Upper lobe of right lung (tissue), 1 donor: ENCODE data around the gene C1QTNF3. TPM values are rescaled to one million over a fixed set of nuclear protein-coding genes. Genes with fewer than 3 reads are reported as not detected.

Experiments used
- ATAC-seq: fragments of 200-7000 bp; cut with Tn5 transposase; one replicate; pipeline ENCODE4 v1.9.1; 2020; ENCODE audit warnings: mild to moderate bottlenecking, moderate library complexity
- DNase-seq: peaks from one replicate; pipeline ENCODE4 v3.0.0-alpha.2; 2020
- H3K27ac ChIP-seq: fragments of 200-600 bp; one replicate; pipeline ENCODE4 v1.8.0; 2022
- H3K27me3 ChIP-seq: fragments of 200-600 bp; one replicate; pipeline ENCODE4 v1.8.0; 2022; ENCODE audit warnings: mild to moderate bottlenecking
- H3K36me3 ChIP-seq: fragments of 200-600 bp; one replicate; pipeline ENCODE4 v1.8.0; 2022
- H3K4me1 ChIP-seq: fragments of 200-600 bp; one replicate; pipeline ENCODE4 v1.8.0; 2022
- H3K4me3 ChIP-seq: fragments of 200-600 bp; one replicate; pipeline ENCODE4 v1.8.0; 2022; ENCODE audit warnings: mild to moderate bottlenecking
- H3K9me3 ChIP-seq: fragments of 200-600 bp; one replicate; pipeline ENCODE4 v1.8.0; 2022
- intact Hi-C: fragments of 100-400 bp; cut with DNase I; formaldehyde crosslinking; loops from one replicate; pipeline ENCODE4 v1.11.0; 2022
- total RNA-seq: library from RNA; stranded (reverse); fragmentation: NEBNext Ultra II Directional; extraction: Animal tissue kit (Norgen Biotek cat#: 25700); gene quantifications from one replicate; pipeline ENCODE4 v1.2.1, GENCODE V29; 2021
- TF ChIP-seq, protein P1 (sequence below): fragments of 200-600 bp; IDR thresholded peaks from one replicate; pipeline ENCODE4 v1.8.0; 2022; ENCODE audit warnings: antibody characterized with exemption
- donor health status: DM: no; HTN: yes; CAD: no; lungs with severe emphysema.

Gene C1QTNF3
- total RNA-seq, 1 donor from 2014 or later: 4.5 TPM

DNA sequence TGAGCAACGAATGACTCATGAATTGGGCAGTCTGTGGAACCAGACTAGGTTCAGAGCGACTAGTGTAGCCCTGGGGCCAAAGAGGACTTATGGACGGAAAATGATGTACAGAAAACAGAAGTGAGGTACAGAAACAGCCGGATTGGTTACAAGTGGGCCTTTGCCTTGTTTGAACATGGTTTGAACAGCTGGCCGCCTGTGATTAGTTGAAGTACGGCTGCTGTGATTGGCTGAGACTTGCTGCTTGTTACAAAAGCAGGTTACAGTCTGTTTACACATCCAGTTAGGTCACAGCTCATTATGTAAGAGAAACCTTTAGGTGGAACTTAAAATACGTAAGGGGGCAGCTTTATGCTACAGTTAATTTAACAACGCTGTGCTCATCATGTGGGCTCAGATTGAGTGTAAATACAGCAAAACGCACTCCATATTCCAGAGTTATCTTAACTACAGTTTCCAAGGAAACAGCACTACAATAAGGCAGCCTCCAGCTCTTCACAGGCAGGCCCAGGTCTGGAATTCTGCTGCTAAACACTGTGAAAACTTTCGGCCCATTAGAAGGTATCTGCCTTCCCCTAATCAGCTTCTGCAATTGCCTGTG lies 41.7 kb downstream of the C1QTNF3 start:
- intact Hi-C loops: no loop called here
- Histone ChIP-seq H3K4me3 (no peak overlapping the region), H3K27ac (peak overlapping the region; percentile 60), H3K9me3 (no peaks in the 10 kb centered on the region), H3K27me3 (no peaks in the 10 kb centered on the region), H3K4me1 (peaks cover 9% of the 10 kb centered on the region), H3K36me3 (peaks cover 26% of the 10 kb centered on the region)
- ATAC-seq (peak; percentile 90), DNase-seq (peak; percentile 66)
- TF ChIP-seq, protein P1, sequence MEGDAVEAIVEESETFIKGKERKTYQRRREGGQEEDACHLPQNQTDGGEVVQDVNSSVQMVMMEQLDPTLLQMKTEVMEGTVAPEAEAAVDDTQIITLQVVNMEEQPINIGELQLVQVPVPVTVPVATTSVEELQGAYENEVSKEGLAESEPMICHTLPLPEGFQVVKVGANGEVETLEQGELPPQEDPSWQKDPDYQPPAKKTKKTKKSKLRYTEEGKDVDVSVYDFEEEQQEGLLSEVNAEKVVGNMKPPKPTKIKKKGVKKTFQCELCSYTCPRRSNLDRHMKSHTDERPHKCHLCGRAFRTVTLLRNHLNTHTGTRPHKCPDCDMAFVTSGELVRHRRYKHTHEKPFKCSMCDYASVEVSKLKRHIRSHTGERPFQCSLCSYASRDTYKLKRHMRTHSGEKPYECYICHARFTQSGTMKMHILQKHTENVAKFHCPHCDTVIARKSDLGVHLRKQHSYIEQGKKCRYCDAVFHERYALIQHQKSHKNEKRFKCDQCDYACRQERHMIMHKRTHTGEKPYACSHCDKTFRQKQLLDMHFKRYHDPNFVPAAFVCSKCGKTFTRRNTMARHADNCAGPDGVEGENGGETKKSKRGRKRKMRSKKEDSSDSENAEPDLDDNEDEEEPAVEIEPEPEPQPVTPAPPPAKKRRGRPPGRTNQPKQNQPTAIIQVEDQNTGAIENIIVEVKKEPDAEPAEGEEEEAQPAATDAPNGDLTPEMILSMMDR: no peak

GRCh38 chr5:33999978-34000377 lies 43.0 kb downstream of the C1QTNF3 start:
- H3K27me3 ChIP-seq: no peaks in the 10 kb centered on the region
- intact Hi-C loops: no loop called here
- peaks cover 5% of the 10 kb centered on the region for H3K4me1 ChIP-seq
- no peak for DNase-seq
- TF ChIP-seq, protein P1: no peak
- H3K36me3 ChIP-seq: peaks cover 34% of the 10 kb centered on the region
- H3K9me3 ChIP-seq: no peaks in the 10 kb centered on the region
- no peak overlapping the region for H3K4me3 ChIP-seq
- no peak overlapping the region for H3K27ac ChIP-seq
- ATAC-seq: no peak

- H3K36me3 ChIP-seq: peaks cover 22% of the 10 kb centered on the region
- H3K27me3 ChIP-seq: no peaks in the 10 kb centered on the region
- intact Hi-C loops: no loop called here
- H3K27ac ChIP-seq: peak overlapping the region; percentile 8
- ATAC-seq (peak; percentile 88), DNase-seq (peak; percentile 70)
- no peak overlapping the region for H3K4me3 ChIP-seq
- TF ChIP-seq, protein P1: peak; percentile 67
- H3K9me3 ChIP-seq: no peaks in the 10 kb centered on the region
- H3K4me1 ChIP-seq: peaks cover 5% of the 10 kb centered on the region
These were observed 45.6 kb downstream of the C1QTNF3 start for GRCh38 chr5:33997331-33997983.

DNA sequence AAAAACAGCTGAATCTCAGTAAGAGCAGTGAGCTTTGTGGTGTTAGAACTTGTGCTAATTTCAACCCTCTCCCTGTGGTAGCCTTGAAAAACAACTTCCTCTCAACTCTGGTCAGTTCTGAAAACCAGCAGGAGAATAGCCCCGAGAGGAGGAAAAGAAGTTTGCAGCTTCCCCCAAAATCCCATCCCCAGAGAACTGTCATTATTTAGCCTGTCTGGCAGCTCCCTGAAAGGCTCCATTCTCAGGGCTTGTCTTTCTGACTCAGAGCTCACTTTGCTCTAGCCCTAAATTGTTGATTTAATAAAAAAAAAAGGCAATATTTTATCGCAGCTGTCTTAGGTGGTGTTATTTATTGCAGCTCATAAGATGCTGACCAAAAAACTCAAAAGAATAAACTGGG lies 47.1 kb downstream of the C1QTNF3 start:
- no peak for ATAC-seq
- H3K27ac ChIP-seq: no peak overlapping the region
- H3K9me3 ChIP-seq: no peaks in the 10 kb centered on the region
- no peak overlapping the region for H3K4me3 ChIP-seq
- intact Hi-C loops: no loop called here
- no peaks in the 10 kb centered on the region for H3K27me3 ChIP-seq
- DNase-seq: no peak
- TF ChIP-seq, protein P1: no peak
- peaks cover 21% of the 10 kb centered on the region for H3K36me3 ChIP-seq
- H3K4me1 ChIP-seq: peaks cover 5% of the 10 kb centered on the region

- Histone ChIP-seq H3K27ac (no peak overlapping the region), H3K4me3 (no peak overlapping the region), H3K4me1 (peaks cover 5% of the 10 kb centered on the region), H3K27me3 (no peaks in the 10 kb centered on the region), H3K36me3 (peaks cover 21% of the 10 kb centered on the region), H3K9me3 (no peaks in the 10 kb centered on the region)
- TF ChIP-seq, protein P1: no peak
- no peak for DNase-seq
- intact Hi-C loops: no loop called here
- ATAC-seq: no peak
These were observed 48.2 kb downstream of the C1QTNF3 start for GRCh38 chr5:33994845-33995244.
